ENCODE data around the gene STARD3NL. TPM values are rescaled to one million over a fixed set of nuclear protein-coding genes. Genes with fewer than 3 reads are reported as not detected.

STARD3NL gene
- total RNA-seq, 1 donor from 2014 or later, result 36.9 TPM

- peaks cover 27% of the 10 kb centered on the region for H3K4me1 Mint-ChIP-seq
- TF ChIP-seq CTCF (IDR thresholded peaks at IDR 0.05; ENCODE audit: unreplicated experiment), result no peak
Measured at GRCh38 chr7:38177621-38178003, 433 bp upstream of the STARD3NL start.

GRCh38 chr7:38178695-38179344 lies 775 bp downstream of the STARD3NL start:
- Mint-ChIP-seq H3K4me1 (peaks cover 27% of the 10 kb centered on the region), H3K36me3 (peaks cover under 1% of the 10 kb centered on the region), H3K9me3 (peaks cover 7% of the 10 kb centered on the region), H3K27ac (peak overlapping the region; percentile 98), H3K4me3 (peak overlapping the region; percentile 93), H3K27me3 (ENCODE audit: low read depth) (peaks cover 7% of the 10 kb centered on the region)
- no peak for DNase-seq (ENCODE audit: low spot score in 2 of 2, unreplicated experiment in 2 of 2)
- TF ChIP-seq CTCF (IDR thresholded peaks at IDR 0.05; ENCODE audit: unreplicated experiment), result no peak

More at GRCh38 chr7:38177621-38178003, 433 bp upstream of the STARD3NL start:
- peak overlapping the region; percentile 99 for H3K27ac Mint-ChIP-seq
- peaks cover 13% of the 10 kb centered on the region for H3K9me3 Mint-ChIP-seq
- DNase-seq (ENCODE audit: low spot score in 2 of 2, unreplicated experiment in 2 of 2), result no peak
- no peaks in the 10 kb centered on the region for H3K36me3 Mint-ChIP-seq
- H3K4me3 Mint-ChIP-seq, result peak overlapping the region; percentile 93
- H3K27me3 Mint-ChIP-seq (ENCODE audit: low read depth), result peaks cover 10% of the 10 kb centered on the region

- H3K36me3 Mint-ChIP-seq, result peaks cover 6% of the 10 kb centered on the region
- peak overlapping the region; percentile 98 for H3K27ac Mint-ChIP-seq
- H3K4me1 Mint-ChIP-seq, result peaks cover 27% of the 10 kb centered on the region
- DNase-seq (ENCODE audit: low spot score in 2 of 2, unreplicated experiment in 2 of 2), result no peak
- TF ChIP-seq CTCF (IDR thresholded peaks at IDR 0.05; ENCODE audit: unreplicated experiment), result no peak
- peak overlapping the region; percentile 93 for H3K4me3 Mint-ChIP-seq
- H3K9me3 Mint-ChIP-seq, result peaks cover 5% of the 10 kb centered on the region
- peaks cover 3% of the 10 kb centered on the region for H3K27me3 Mint-ChIP-seq (ENCODE audit: low read depth)
Measured at GRCh38 chr7:38179776-38180226, 1.8 kb downstream of the STARD3NL start.

GRCh38 chr7:38181111-38181510 lies 3.1 kb downstream of the STARD3NL start:
- H3K36me3 Mint-ChIP-seq, result peaks cover 7% of the 10 kb centered on the region
- H3K4me3 Mint-ChIP-seq, result no peak overlapping the region
- H3K4me1 Mint-ChIP-seq, result peaks cover 27% of the 10 kb centered on the region
- H3K27ac Mint-ChIP-seq, result no peak overlapping the region
- no peak for DNase-seq (ENCODE audit: low spot score in 2 of 2, unreplicated experiment in 2 of 2)
- H3K27me3 Mint-ChIP-seq (ENCODE audit: low read depth), result no peaks in the 10 kb centered on the region
- TF ChIP-seq CTCF (IDR thresholded peaks at IDR 0.05; ENCODE audit: unreplicated experiment), result no peak
- peaks cover 4% of the 10 kb centered on the region for H3K9me3 Mint-ChIP-seq

GRCh38 chr7:38182450-38182849 lies 4.4 kb downstream of the STARD3NL start:
- no peak overlapping the region for H3K4me3 Mint-ChIP-seq
- no peaks in the 10 kb centered on the region for H3K27me3 Mint-ChIP-seq (ENCODE audit: low read depth)
- DNase-seq (ENCODE audit: low spot score in 2 of 2, unreplicated experiment in 2 of 2), result no peak
- H3K36me3 Mint-ChIP-seq, result peaks cover 7% of the 10 kb centered on the region
- peaks cover 4% of the 10 kb centered on the region for H3K9me3 Mint-ChIP-seq
- no peak for TF ChIP-seq CTCF (IDR thresholded peaks at IDR 0.05; ENCODE audit: unreplicated experiment)
- no peak overlapping the region for H3K27ac Mint-ChIP-seq
- H3K4me1 Mint-ChIP-seq, result peaks cover 27% of the 10 kb centered on the region

All from mesothelial cell of epicardium (in vitro differentiated cells).